SK-N-SH (cell line): ENCODE measurements around the gene MAN2A1. TPM values are rescaled to one million over a fixed set of nuclear protein-coding genes. Genes with fewer than 3 reads are reported as not detected.

Experiments
- CTCF ChIA-PET: fragments of 300-600, 350-600 bp; formaldehyde crosslinking; extraction: SDS; loops from one replicate; lab custom pipeline; 2021; lab: Yijun Ruan, JAX
- POLR2A ChIA-PET: fragments of 350-600 bp; sonication (Branson Sonifier 250); formaldehyde crosslinking; extraction: SDS; loops from one replicate; lab custom pipeline; 2020; ENCODE audit warnings: antibody characterized with exemption, inconsistent platforms; lab: Yijun Ruan, JAX
- DNase-seq: peaks from one replicate; pipeline ENCODE4 v3.0.0; 2012
- H2AFZ ChIP-seq: fragments of 200-600 bp; sonication (generic); 2 replicates; pipeline ENCODE4 v1.8.1; 2016; ENCODE audit warnings: antibody characterized with exemption, mild to moderate bottlenecking, low read depth
- H3F3A ChIP-seq: fragments of 200-600 bp; sonication (generic); replicated peaks from 2 replicates; pipeline ENCODE3; 2016; ENCODE audit warnings: antibody characterized with exemption, mild to moderate bottlenecking; ENCODE audit not compliant: insufficient read depth
- H3K27ac ChIP-seq, 2 experiments: fragments of 200-500 bp in 1 of 2; fragments of 200-600 bp in 1 of 2; sonication (Bioruptor generic) in 1 of 2; sonication (generic), shearing (Covaris generic) in 1 of 2; 2 replicates each; pipeline versions ENCODE4 v1.5.1 to v1.6.1; 2014 to 2016; ENCODE audit warnings: low read depth in 2 of 2, inconsistent platforms in 1 of 2, low read length in 1 of 2, mild to moderate bottlenecking in 1 of 2, mixed read lengths in 1 of 2
- H3K27me3 ChIP-seq: fragments of 200-600 bp; sonication (generic), shearing (Covaris generic); 2 replicates; pipeline ENCODE4 v1.6.1; 2016; ENCODE audit warnings: mixed run types; ENCODE audit not compliant: insufficient read depth
- H3K36me3 ChIP-seq, 2 experiments: fragments of 200-500 bp in 1 of 2; fragments of 200-600 bp in 1 of 2; sonication (Bioruptor generic) in 1 of 2; sonication (generic) in 1 of 2; replicated peaks in 1 of 2; 2 replicates each; pipeline versions ENCODE3 to v1.5.1; 2014 to 2016; ENCODE audit warnings: low read length in 1 of 2, mild to moderate bottlenecking in 1 of 2; ENCODE audit not compliant: insufficient read depth in 2 of 2, control insufficient read depth in 1 of 2
- H3K4me1 ChIP-seq, 2 experiments: fragments of 200-500 bp in 1 of 2; fragments of 200-600 bp in 1 of 2; sonication (Bioruptor generic) in 1 of 2; sonication (generic), shearing (Covaris generic) in 1 of 2; 2 replicates each; pipeline versions ENCODE4 v1.5.1 to v1.6.1; 2014 to 2016; ENCODE audit warnings: low read depth in 1 of 2, low read length in 1 of 2, mixed run types in 1 of 2; ENCODE audit not compliant: insufficient read depth in 2 of 2, control insufficient read depth in 1 of 2
- H3K4me2 ChIP-seq: fragments of 200-600 bp; sonication (generic), shearing (Covaris generic); 2 replicates; pipeline ENCODE4 v1.6.1; 2017; ENCODE audit warnings: mixed run types
- H3K4me3 ChIP-seq, 2 experiments: fragments of 200-500 bp in 1 of 2; fragments of 200-600 bp in 1 of 2; sonication (Bioruptor generic) in 1 of 2; sonication (generic), shearing (Covaris generic) in 1 of 2; 2 replicates each; pipeline versions ENCODE4 v1.5.1 to v1.8.1; 2014 to 2016; ENCODE audit warnings: low read depth in 2 of 2, inconsistent platforms in 1 of 2, low read length in 1 of 2, mild to moderate bottlenecking in 1 of 2, mixed read lengths in 1 of 2, moderate library complexity in 1 of 2
- H3K79me2 ChIP-seq: fragments of 200-600 bp; sonication (generic); 2 replicates; pipeline ENCODE4 v1.8.1; 2017; ENCODE audit warnings: mild to moderate bottlenecking; ENCODE audit not compliant: insufficient read depth
- H3K9ac ChIP-seq: fragments of 200-600 bp; sonication (generic); 2 replicates; pipeline ENCODE4 v1.6.1; 2017; ENCODE audit warnings: mixed run types
- H3K9me2 ChIP-seq: fragments of 200-600 bp; sonication (generic); 2 replicates; pipeline ENCODE4 v1.6.1; 2017; ENCODE audit warnings: mixed run types
- H3K9me3 ChIP-seq: fragments of 200-600 bp; sonication (generic); 2 replicates; pipeline ENCODE4 v1.6.1; 2017; ENCODE audit warnings: mixed run types, mild to moderate bottlenecking, moderate library complexity
- H4K20me1 ChIP-seq: fragments of 200-600 bp; sonication (generic); 2 replicates; pipeline ENCODE4 v1.6.1; 2017; ENCODE audit warnings: mild to moderate bottlenecking, mixed run types; ENCODE audit not compliant: insufficient read depth
- CTCF ChIP-seq: fragments of 200-600 bp; sonication (generic); IDR thresholded peaks from 2 replicates; pipeline ENCODE4 v1.6.1; 2017; ENCODE audit warnings: antibody characterized with exemption, mild to moderate bottlenecking, moderate library complexity
- FOSL2 ChIP-seq: IDR thresholded peaks from 2 replicates; pipeline ENCODE4 v1.4.0; 2012; ENCODE audit warnings: low read depth, mild to moderate bottlenecking, moderate library complexity, borderline replicate concordance
- FOXM1 ChIP-seq: IDR thresholded peaks from 2 replicates; pipeline ENCODE4 v1.4.0; 2012; ENCODE audit warnings: low read depth, mild to moderate bottlenecking
- GABPA ChIP-seq: IDR thresholded peaks from 2 replicates; pipeline ENCODE4 v1.4.0; 2012; ENCODE audit warnings: low read depth, mild to moderate bottlenecking
- MAX ChIP-seq: IDR thresholded peaks from 2 replicates; pipeline ENCODE4 v1.4.0; 2012; ENCODE audit warnings: low read depth
- MEF2A ChIP-seq: IDR thresholded peaks from 2 replicates; pipeline ENCODE4 v1.4.0; 2012; ENCODE audit warnings: low read depth, borderline replicate concordance
- MXI1 ChIP-seq: IDR thresholded peaks from 2 replicates; pipeline ENCODE4 v1.6.1; 2012; ENCODE audit warnings: mild to moderate bottlenecking, low read depth, low read length, improper control_type of control experiment
- NFIC ChIP-seq: IDR thresholded peaks from 2 replicates; pipeline ENCODE4 v1.4.0; 2012; ENCODE audit warnings: borderline replicate concordance
- PBX3 ChIP-seq: IDR thresholded peaks from 2 replicates; pipeline ENCODE4; 2012
- TCF12 ChIP-seq: IDR thresholded peaks from 2 replicates; pipeline ENCODE4 v1.4.0; 2012
- YY1 ChIP-seq: IDR thresholded peaks from 2 replicates; pipeline ENCODE4 v1.4.0; 2012; ENCODE audit warnings: low read depth, mild to moderate bottlenecking
- WGBS: methylation state at CpG from one replicate; pipeline ENCODE4 v1.1.6; 2017; ENCODE audit warnings: low lambda C conversion rate; 5-methylcytosine and 5-hydroxymethylcytosine counted together
- polyA plus RNA-seq, 3 experiments: library from polyadenylated mRNA; depleted of rRNA; stranded (reverse); fragments of >200 nt; gene quantifications; 2 replicates each; pipeline ENCODE4 v1.2.3, GENCODE V29; 2012

MAN2A1 gene
- polyA plus RNA-seq, 1 of the 3 experiments (the other 2 are of a cell fraction) = 19.7 TPM

GRCh38 chr5:109876941-109877669, 187.4 kb downstream of the MAN2A1 start (continued):
- TF ChIP-seq PBX3 = peak; percentile 64; the same call in 1 of the 2 replicates
- TF ChIP-seq FOSL2 = peak; percentile 72
- TF ChIP-seq NFIC = peak; percentile 67
- no peak for TF ChIP-seq GABPA
- TF ChIP-seq, all 33 proteins: peak for 7

- DNase-seq = no peak
- no peak overlapping the region for H3K9ac ChIP-seq
- no peaks in the 10 kb centered on the region for H3K9me2 ChIP-seq
- peaks cover 7% of the 10 kb centered on the region for H3F3A ChIP-seq
- H2AFZ ChIP-seq = no peak overlapping the region
- POLR2A ChIA-PET = no interaction called here
- CTCF ChIA-PET = no interaction called here
- no peak overlapping the region for H3K4me3 ChIP-seq
- no peaks in the 10 kb centered on the region for H4K20me1 ChIP-seq
- H3K4me1 ChIP-seq = no peaks in the 10 kb centered on the region; a peak in 1 of 4 replicates
- H3K79me2 ChIP-seq = no peaks in the 10 kb centered on the region
- no peak for TF ChIP-seq CTCF
- 0 out of 2 replicates have a peak, but pooled peaks have one; percentile 1 for TF ChIP-seq FOSL2
- peak; percentile 69 for TF ChIP-seq TCF12
- 0 out of 2 replicates have a peak, but pooled peaks have one; percentile 10 for TF ChIP-seq FOXM1
- peak overlapping the region in 1 of 2 experiments; percentile 45; a peak in 2 of 4 replicates for H3K27ac ChIP-seq
- H3K9me3 ChIP-seq = no peaks in the 10 kb centered on the region
- H3K4me2 ChIP-seq = no peak overlapping the region
- H3K36me3 ChIP-seq = no peaks in the 10 kb centered on the region
- no peaks in the 10 kb centered on the region for H3K27me3 ChIP-seq
- 68% methylated on average over 6 of the region's 6 CpGs for WGBS
Observed at GRCh38 chr5:109877670-109878045, 187.9 kb downstream of the MAN2A1 start.

GRCh38 chr5:109878887-109879286, 189.2 kb downstream of the MAN2A1 start:
- ChIA-PET POLR2A (no interaction called here), CTCF (no interaction called here)
- Histone ChIP-seq H3F3A (peaks cover 7% of the 10 kb centered on the region), H3K79me2 (no peaks in the 10 kb centered on the region), H3K4me2 (no peak overlapping the region), H3K9me2 (no peaks in the 10 kb centered on the region), H3K27ac (no peak overlapping the region), H3K4me3 (no peak overlapping the region), H3K4me1 (no peaks in the 10 kb centered on the region; a peak in 1 of 4 replicates), H3K27me3 (no peaks in the 10 kb centered on the region), H2AFZ (no peak overlapping the region), H4K20me1 (no peaks in the 10 kb centered on the region), H3K36me3 (no peaks in the 10 kb centered on the region), H3K9me3 (no peaks in the 10 kb centered on the region), H3K9ac (no peak overlapping the region)
- 88% methylated on average over 5 of the region's 5 CpGs for WGBS
- TF ChIP-seq MEF2A = no peak
- TF ChIP-seq FOSL2 = no peak
- TF ChIP-seq YY1 = no peak
- no peak for TF ChIP-seq MXI1
- TF ChIP-seq MAX = no peak
- no peak for DNase-seq
